Muscle of arm (tissue), 12 donors: ENCODE results near the gene FAM20A. TPM values are rescaled to one million over a fixed set of nuclear protein-coding genes. Genes with fewer than 3 reads are reported as not detected.
"Not testable (repeated sequence)": the region's sequence is repeated elsewhere in the genome, so short reads cannot be mapped to it uniquely, and the experiment has no call there.

Source experiments
- DNase-seq: peaks from one replicate; pipeline ENCODE4 v3.0.0-alpha.2; 2013
- polyA plus RNA-seq, 12 donors: library from polyadenylated mRNA; unstranded; fragments of 120-200 nt; gene quantifications; one replicate each; pipeline ENCODE4 v1.2.1, GENCODE V29; 2013; ENCODE audit not compliant: insufficient read length in 12 of 12

The FAM20A gene
- polyA plus RNA-seq, 12 donors: 5.3 to 12.9 (median 8.5) TPM; not detected in 1

GRCh38 chr17:68527314-68527713 lies 73.9 kb downstream of the FAM20A start:
- DNase-seq: no peak

- no peak for DNase-seq
Measured at GRCh38 chr17:68526548-68526947, 74.6 kb downstream of the FAM20A start.

GRCh38 chr17:68522266-68522665 lies 78.9 kb downstream of the FAM20A start:
- no peak for DNase-seq

GRCh38 chr17:68519911-68520310 lies 81.3 kb downstream of the FAM20A start:
- no peak for DNase-seq

GRCh38 chr17:68519051-68519450 lies 82.1 kb downstream of the FAM20A start:
- DNase-seq: not testable (repeated sequence)

- no peak for DNase-seq
Measured at GRCh38 chr17:68518063-68518815, 82.9 kb downstream of the FAM20A start.

GRCh38 chr17:68517605-68518004 lies 83.6 kb downstream of the FAM20A start:
- DNase-seq: not testable (repeated sequence)

GRCh38 chr17:68516732-68517131 lies 84.4 kb downstream of the FAM20A start:
- no peak for DNase-seq

GRCh38 chr17:68514831-68515635 lies 86.1 kb downstream of the FAM20A start:
- no peak for DNase-seq

GRCh38 chr17:68513932-68514331 lies 87.2 kb downstream of the FAM20A start:
- no peak for DNase-seq

GRCh38 chr17:68512960-68513474 lies 88.2 kb downstream of the FAM20A start:
- peak; percentile 69 for DNase-seq

GRCh38 chr17:68512247-68512959 lies 88.8 kb downstream of the FAM20A start, which contains the start of gene PRKAR1A:
Gene PRKAR1A (plus strand): TSS chr17:68512430. CDS start chr17:68515400, 2,970 bp downstream.
- peak; percentile 98 for DNase-seq

GRCh38 chr17:68511671-68512246 lies 89.4 kb downstream of the FAM20A start:
- peak; percentile 86 for DNase-seq

GRCh38 chr17:68511254-68511670 lies 89.9 kb downstream of the FAM20A start:
- peak; percentile 67 for DNase-seq

GRCh38 chr17:68509141-68510057 lies 91.8 kb downstream of the FAM20A start:
- DNase-seq: no peak

- DNase-seq: no peak
Measured at GRCh38 chr17:68507576-68507975, 93.6 kb downstream of the FAM20A start.

GRCh38 chr17:68505951-68506350 lies 95.2 kb downstream of the FAM20A start:
- DNase-seq: no peak

GRCh38 chr17:68501074-68501473 lies 100.1 kb downstream of the FAM20A start:
- no peak for DNase-seq

GRCh38 chr17:68499587-68499986 lies 101.6 kb downstream of the FAM20A start:
- no peak for DNase-seq
